ENCODE measurements around the gene HNRNPUL2.

HNRNPUL2 gene

GRCh38 chr11:62719302-62719978, 7.8 kb downstream of the HNRNPUL2 start:
- Histone ChIP-seq H3K27ac (ENCODE audit: low read depth, low read length) (no peak overlapping the region), H3K79me2 (ENCODE audit: control insufficient read depth, low read length) (peaks cover 80% of the 10 kb centered on the region), H3K4me1 (ENCODE audit: control insufficient read depth, low read length) (peaks cover 5% of the 10 kb centered on the region), H3K9me2 (replicated peaks; ENCODE audit: control insufficient read depth, low read length) (no peaks in the 10 kb centered on the region), H4K20me1 (ENCODE audit: control insufficient read depth, insufficient read depth, low read depth, low read length) (peaks cover 6% of the 10 kb centered on the region; the same call in 1 of the 2 replicates), H3F3A (ENCODE audit: control insufficient read depth, insufficient read depth) (peaks cover 20% of the 10 kb centered on the region), H3K27me3 (ENCODE audit: control insufficient read depth, low read length) (no peaks in the 10 kb centered on the region), H3K4me3 (ENCODE audit: low read length) (no peak overlapping the region), H3K9me3 (ENCODE audit: control insufficient read depth, insufficient read depth, low read length) (no peaks in the 10 kb centered on the region), H3K4me2 (ENCODE audit: low read length) (no peak overlapping the region), H3K36me3 (ENCODE audit: control insufficient read depth, low read length) (peaks cover 98% of the 10 kb centered on the region)
- TF ChIP-seq, protein P1, sequence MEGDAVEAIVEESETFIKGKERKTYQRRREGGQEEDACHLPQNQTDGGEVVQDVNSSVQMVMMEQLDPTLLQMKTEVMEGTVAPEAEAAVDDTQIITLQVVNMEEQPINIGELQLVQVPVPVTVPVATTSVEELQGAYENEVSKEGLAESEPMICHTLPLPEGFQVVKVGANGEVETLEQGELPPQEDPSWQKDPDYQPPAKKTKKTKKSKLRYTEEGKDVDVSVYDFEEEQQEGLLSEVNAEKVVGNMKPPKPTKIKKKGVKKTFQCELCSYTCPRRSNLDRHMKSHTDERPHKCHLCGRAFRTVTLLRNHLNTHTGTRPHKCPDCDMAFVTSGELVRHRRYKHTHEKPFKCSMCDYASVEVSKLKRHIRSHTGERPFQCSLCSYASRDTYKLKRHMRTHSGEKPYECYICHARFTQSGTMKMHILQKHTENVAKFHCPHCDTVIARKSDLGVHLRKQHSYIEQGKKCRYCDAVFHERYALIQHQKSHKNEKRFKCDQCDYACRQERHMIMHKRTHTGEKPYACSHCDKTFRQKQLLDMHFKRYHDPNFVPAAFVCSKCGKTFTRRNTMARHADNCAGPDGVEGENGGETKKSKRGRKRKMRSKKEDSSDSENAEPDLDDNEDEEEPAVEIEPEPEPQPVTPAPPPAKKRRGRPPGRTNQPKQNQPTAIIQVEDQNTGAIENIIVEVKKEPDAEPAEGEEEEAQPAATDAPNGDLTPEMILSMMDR (IDR thresholded peaks at IDR 0.05; ENCODE audit: low read depth, low read length, poor library complexity, severe bottlenecking) = no peak
- TF ChIP-seq EZH2phosphoT487 (IDR thresholded peaks at IDR 0.05; ENCODE audit: borderline replicate concordance, low read length) = no peak

DNA sequence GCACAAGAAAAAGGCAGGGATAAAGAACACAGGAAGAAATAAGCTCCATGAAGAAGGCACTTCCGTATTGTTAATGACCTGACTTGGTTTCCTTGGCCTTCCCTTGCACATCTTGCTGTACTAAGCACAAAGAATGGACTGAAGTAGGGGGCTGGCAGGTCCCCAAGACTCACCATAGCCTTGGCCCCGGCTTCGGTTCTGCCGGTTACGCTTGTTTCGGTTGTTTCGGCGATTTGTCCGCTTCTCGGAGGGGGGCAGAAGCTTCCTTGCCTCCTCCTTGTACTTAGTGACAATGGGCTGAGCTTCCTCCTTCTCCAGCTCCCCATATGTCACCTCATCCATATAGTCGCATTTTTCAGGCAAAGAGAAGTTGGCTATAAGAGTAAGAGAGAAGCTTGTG, 10.4 kb downstream of the HNRNPUL2 start:
- peaks cover 54% of the 10 kb centered on the region for H3K79me2 ChIP-seq (ENCODE audit: control insufficient read depth, low read length)
- H3K4me3 ChIP-seq (ENCODE audit: low read length) = no peak overlapping the region
- H3K4me1 ChIP-seq (ENCODE audit: control insufficient read depth, low read length) = no peaks in the 10 kb centered on the region
- no peaks in the 10 kb centered on the region for H3K9me2 ChIP-seq (replicated peaks; ENCODE audit: control insufficient read depth, low read length)
- H3K9me3 ChIP-seq (ENCODE audit: control insufficient read depth, insufficient read depth, low read length) = no peaks in the 10 kb centered on the region
- no peak for TF ChIP-seq EZH2phosphoT487 (IDR thresholded peaks at IDR 0.05; ENCODE audit: borderline replicate concordance, low read length)
- TF ChIP-seq, protein P1 (IDR thresholded peaks at IDR 0.05; ENCODE audit: low read depth, low read length, poor library complexity, severe bottlenecking) = no peak
- H3K36me3 ChIP-seq (ENCODE audit: control insufficient read depth, low read length) = peaks cover 96% of the 10 kb centered on the region
- H3K27ac ChIP-seq (ENCODE audit: low read depth, low read length) = no peak overlapping the region
- H3F3A ChIP-seq (ENCODE audit: control insufficient read depth, insufficient read depth) = peaks cover 44% of the 10 kb centered on the region
- H4K20me1 ChIP-seq (ENCODE audit: control insufficient read depth, insufficient read depth, low read depth, low read length) = no peaks in the 10 kb centered on the region
- H3K27me3 ChIP-seq (ENCODE audit: control insufficient read depth, low read length) = no peaks in the 10 kb centered on the region
- H3K4me2 ChIP-seq (ENCODE audit: low read length) = no peak overlapping the region

DNA sequence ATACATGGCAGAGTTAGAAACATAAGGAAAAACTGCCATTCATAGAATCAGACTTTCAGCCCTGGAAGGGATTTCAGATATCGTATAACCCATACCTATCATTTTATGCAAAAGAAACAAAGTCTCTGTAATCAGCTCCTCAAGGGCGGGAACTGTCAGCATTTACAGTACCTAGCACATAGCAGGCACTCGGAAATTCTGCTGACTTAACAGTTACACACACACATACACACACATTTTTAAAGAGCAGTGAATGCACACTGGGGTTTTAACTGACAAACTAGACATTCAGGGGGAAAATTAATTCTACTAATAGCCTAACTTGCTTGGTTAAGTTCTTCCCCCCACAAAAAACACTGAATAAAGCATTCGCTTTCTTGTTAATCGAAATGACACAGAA, 11.1 kb downstream of the HNRNPUL2 start:
- Histone ChIP-seq H3K4me1 (ENCODE audit: control insufficient read depth, low read length) (no peaks in the 10 kb centered on the region), H3K27ac (ENCODE audit: low read depth, low read length) (no peak overlapping the region), H3K27me3 (ENCODE audit: control insufficient read depth, low read length) (no peaks in the 10 kb centered on the region), H4K20me1 (ENCODE audit: control insufficient read depth, insufficient read depth, low read depth, low read length) (no peaks in the 10 kb centered on the region), H3K4me3 (ENCODE audit: low read length) (no peak overlapping the region), H3K36me3 (ENCODE audit: control insufficient read depth, low read length) (peaks cover 95% of the 10 kb centered on the region), H3K9me3 (ENCODE audit: control insufficient read depth, insufficient read depth, low read length) (no peaks in the 10 kb centered on the region), H3F3A (ENCODE audit: control insufficient read depth, insufficient read depth) (peaks cover 50% of the 10 kb centered on the region), H3K4me2 (ENCODE audit: low read length) (no peak overlapping the region), H3K9me2 (replicated peaks; ENCODE audit: control insufficient read depth, low read length) (no peaks in the 10 kb centered on the region), H3K79me2 (ENCODE audit: control insufficient read depth, low read length) (peaks cover 48% of the 10 kb centered on the region)
- TF ChIP-seq EZH2phosphoT487 (IDR thresholded peaks at IDR 0.05; ENCODE audit: borderline replicate concordance, low read length) = no peak
- TF ChIP-seq, protein P1 (IDR thresholded peaks at IDR 0.05; ENCODE audit: low read depth, low read length, poor library complexity, severe bottlenecking) = no peak
